ENCODE results near the gene TPO.

The TPO gene

DNA sequence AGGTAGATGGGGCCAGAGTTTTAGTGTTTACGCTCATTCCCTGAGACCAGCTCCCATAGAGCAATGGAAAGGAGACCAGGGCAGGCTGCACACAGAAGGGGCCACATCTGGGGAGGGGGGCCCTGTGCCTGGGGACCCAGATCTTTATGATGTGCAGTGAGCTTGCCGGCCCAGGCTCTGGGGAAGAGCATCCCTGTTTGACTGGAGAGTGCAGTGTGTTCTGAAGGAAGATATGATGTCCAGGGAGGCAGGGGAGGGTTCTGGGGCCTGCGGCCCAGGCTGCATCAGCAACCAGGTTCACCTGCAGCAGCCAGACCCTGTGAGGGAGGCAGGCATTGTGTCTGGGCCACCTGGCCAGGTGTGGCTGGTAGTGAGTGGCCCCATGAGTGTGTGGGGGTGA is 13.8 kb downstream of the TPO start:
- TF ChIP-seq, protein P1, sequence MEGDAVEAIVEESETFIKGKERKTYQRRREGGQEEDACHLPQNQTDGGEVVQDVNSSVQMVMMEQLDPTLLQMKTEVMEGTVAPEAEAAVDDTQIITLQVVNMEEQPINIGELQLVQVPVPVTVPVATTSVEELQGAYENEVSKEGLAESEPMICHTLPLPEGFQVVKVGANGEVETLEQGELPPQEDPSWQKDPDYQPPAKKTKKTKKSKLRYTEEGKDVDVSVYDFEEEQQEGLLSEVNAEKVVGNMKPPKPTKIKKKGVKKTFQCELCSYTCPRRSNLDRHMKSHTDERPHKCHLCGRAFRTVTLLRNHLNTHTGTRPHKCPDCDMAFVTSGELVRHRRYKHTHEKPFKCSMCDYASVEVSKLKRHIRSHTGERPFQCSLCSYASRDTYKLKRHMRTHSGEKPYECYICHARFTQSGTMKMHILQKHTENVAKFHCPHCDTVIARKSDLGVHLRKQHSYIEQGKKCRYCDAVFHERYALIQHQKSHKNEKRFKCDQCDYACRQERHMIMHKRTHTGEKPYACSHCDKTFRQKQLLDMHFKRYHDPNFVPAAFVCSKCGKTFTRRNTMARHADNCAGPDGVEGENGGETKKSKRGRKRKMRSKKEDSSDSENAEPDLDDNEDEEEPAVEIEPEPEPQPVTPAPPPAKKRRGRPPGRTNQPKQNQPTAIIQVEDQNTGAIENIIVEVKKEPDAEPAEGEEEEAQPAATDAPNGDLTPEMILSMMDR (IDR thresholded peaks at IDR 0.05; ENCODE audit: low read depth, low read length), result no peak
- Histone ChIP-seq H3K36me3 (no peaks in the 10 kb centered on the region), H3K9me3 (no peaks in the 10 kb centered on the region), H3K27me3 (no peaks in the 10 kb centered on the region), H3K4me1 (no peaks in the 10 kb centered on the region), H3K4me3 (ENCODE audit: low read depth, low read length) (no peak overlapping the region)
- DNase-seq, result no peak

DNA sequence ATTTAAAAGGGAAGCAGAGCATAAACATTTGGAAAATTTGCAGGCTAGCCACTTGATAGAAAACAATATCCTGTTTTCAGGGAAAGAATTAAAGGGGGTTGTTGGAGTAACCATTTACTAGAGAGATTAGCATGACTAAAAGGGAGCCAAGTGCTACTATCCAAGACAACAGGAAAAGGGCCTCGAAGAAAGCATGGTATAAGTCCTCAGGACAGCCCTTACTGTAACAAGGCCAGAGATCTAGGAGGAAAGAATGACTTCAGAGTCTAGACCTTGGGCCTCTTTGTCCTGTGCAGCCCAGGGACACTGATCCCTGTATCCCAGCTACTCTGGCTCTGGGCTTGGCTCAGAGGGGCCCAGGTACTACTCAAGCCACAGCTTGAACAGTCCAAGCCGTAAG is 16.6 kb downstream of the TPO start:
- H3K36me3 ChIP-seq, result no peaks in the 10 kb centered on the region
- no peak for DNase-seq
- H3K9me3 ChIP-seq, result no peaks in the 10 kb centered on the region
- H3K4me3 ChIP-seq (ENCODE audit: low read depth, low read length), result no peak overlapping the region
- H3K4me1 ChIP-seq, result no peaks in the 10 kb centered on the region
- TF ChIP-seq, protein P1 (IDR thresholded peaks at IDR 0.05; ENCODE audit: low read depth, low read length), result no peak
- H3K27me3 ChIP-seq, result no peaks in the 10 kb centered on the region

DNA sequence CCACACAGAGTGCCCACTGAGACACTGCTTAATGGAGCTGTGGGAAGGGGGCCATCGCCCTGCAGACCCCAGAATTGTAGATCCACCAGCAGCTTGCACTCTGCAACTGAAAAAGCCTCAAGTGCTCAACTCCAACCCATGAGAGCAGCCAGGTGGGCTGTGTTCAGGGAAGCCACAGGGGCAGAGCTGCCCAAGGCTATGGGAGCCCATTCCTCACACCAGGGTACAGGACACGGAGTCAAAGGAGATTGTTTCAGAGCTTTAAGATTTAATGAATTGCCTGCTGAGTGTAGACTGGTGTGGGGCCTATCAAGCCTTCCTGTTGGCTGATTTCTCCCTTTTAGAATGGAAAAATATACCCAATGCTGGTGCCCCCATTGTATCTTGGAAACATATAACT is 17.2 kb downstream of the TPO start:
- DNase-seq, result no peak
- Histone ChIP-seq H3K36me3 (no peaks in the 10 kb centered on the region), H3K27me3 (no peaks in the 10 kb centered on the region), H3K4me1 (no peaks in the 10 kb centered on the region), H3K4me3 (ENCODE audit: low read depth, low read length) (no peak overlapping the region), H3K9me3 (no peaks in the 10 kb centered on the region)
- TF ChIP-seq, protein P1 (IDR thresholded peaks at IDR 0.05; ENCODE audit: low read depth, low read length), result no peak

DNA sequence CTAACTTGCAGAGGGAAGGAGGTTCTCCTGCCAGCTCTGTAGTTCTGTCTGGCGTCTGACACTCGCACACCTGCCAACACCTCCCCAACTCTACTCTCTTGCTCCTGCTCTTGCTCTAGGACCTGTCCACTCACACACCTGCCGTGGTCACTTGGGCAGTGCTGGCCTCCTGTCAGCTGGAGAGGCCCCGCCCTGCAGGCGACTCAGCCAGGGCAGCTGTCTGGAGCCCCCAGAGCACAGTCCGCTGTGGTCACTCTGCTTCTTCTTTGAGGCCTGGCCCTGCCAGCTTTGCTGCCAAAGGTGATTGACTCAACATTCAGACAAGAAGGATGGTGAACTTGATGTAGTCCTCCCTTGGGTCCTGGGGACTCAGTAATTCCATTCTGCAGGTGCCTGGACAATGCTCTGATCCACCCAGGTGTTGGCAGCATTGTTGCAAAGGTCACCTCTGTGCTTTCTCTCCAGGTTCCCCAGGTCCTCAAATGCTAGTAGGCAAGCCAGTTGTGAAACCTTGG is 18.7 kb downstream of the TPO start:
- no peak for DNase-seq
- Histone ChIP-seq H3K4me1 (no peaks in the 10 kb centered on the region), H3K36me3 (no peaks in the 10 kb centered on the region), H3K4me3 (ENCODE audit: low read depth, low read length) (no peak overlapping the region), H3K27me3 (no peaks in the 10 kb centered on the region), H3K9me3 (no peaks in the 10 kb centered on the region)
- TF ChIP-seq, protein P1 (IDR thresholded peaks at IDR 0.05; ENCODE audit: low read depth, low read length), result no peak

DNA sequence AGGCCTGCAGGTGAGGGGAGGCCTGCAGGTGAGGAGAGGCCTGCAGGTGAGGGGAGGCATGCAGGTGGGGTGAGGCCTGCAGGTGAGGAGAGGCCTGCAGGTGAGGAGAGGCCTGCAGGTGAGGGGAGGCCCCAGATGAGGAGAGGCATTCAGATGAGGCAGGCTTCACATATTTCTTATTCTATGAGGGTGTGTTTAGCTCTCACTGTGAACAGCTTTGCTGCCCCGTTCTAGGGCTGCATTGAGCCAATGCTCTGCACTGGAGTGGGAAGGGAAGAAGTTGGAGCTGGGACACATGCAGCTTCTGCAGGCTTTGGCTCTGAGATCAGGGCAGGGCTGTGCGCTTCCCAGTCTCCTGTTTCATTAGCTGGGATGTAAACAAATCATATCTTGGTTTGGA is 19.5 kb downstream of the TPO start:
- TF ChIP-seq, protein P1 (IDR thresholded peaks at IDR 0.05; ENCODE audit: low read depth, low read length), result no peak
- H3K4me1 ChIP-seq, result no peaks in the 10 kb centered on the region
- no peaks in the 10 kb centered on the region for H3K27me3 ChIP-seq
- H3K4me3 ChIP-seq (ENCODE audit: low read depth, low read length), result no peak overlapping the region
- no peaks in the 10 kb centered on the region for H3K36me3 ChIP-seq
- no peaks in the 10 kb centered on the region for H3K9me3 ChIP-seq
- DNase-seq, result no peak

DNA sequence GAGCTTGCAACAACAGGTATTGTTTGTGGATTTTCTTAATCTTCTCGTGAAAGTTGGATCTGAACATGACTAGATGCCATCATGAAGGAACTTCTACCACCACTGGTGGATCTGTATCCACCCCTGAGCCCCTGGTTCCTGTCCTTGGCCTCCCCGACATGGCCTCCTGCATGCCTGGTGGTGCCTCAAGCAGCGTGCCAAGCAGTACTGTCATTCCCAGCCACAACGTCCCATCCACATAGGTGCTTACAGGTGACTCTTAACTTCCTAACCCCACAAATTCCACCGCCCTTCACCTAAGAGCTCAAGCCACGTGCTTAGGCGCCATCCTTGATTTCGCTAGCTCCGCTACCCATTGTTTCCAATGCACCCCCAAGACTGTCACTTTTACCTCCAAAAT is 23.1 kb downstream of the TPO start:
- TF ChIP-seq, protein P1 (IDR thresholded peaks at IDR 0.05; ENCODE audit: low read depth, low read length), result no peak
- no peak for DNase-seq
- no peaks in the 10 kb centered on the region for H3K36me3 ChIP-seq
- no peaks in the 10 kb centered on the region for H3K27me3 ChIP-seq
- H3K4me3 ChIP-seq (ENCODE audit: low read depth, low read length), result no peak overlapping the region
- no peaks in the 10 kb centered on the region for H3K4me1 ChIP-seq
- H3K9me3 ChIP-seq, result no peaks in the 10 kb centered on the region
